ENCODE results near the gene MTURN. TPM values are rescaled to one million over a fixed set of nuclear protein-coding genes. Genes with fewer than 3 reads are reported as not detected.
"Not testable (repeated sequence)": the region's sequence is repeated elsewhere in the genome, so short reads cannot be mapped to it uniquely, and the experiment has no call there.

MTURN gene
- total RNA-seq (10 to 100 TPM; 25.3 to 50.8 (median 33.4) TPM), polyA plus RNA-seq (15.0 TPM)
- long read RNA-seq, donor 1, full-length matches to known transcripts: 53 of 60 reads
- long read RNA-seq, donor 1, partial matches to known transcripts: 1 of 60 reads
- long read RNA-seq, donor 1, other reads (novel, unspliced or antisense): 6 of 60 reads
- long read RNA-seq, donor 2, full-length matches to known transcripts: 29 of 37 reads
- long read RNA-seq, donor 2, partial matches to known transcripts: 0 of 37 reads
- long read RNA-seq, donor 2, other reads (novel, unspliced or antisense): 8 of 37 reads
- long read RNA-seq, donor 3, full-length matches to known transcripts: 6 of 19 reads
- long read RNA-seq, donor 3, partial matches to known transcripts: 0 of 19 reads
- long read RNA-seq, donor 3, other reads (novel, unspliced or antisense): 13 of 19 reads
- long read RNA-seq, donor 4, full-length matches to known transcripts: 26 of 33 reads
- long read RNA-seq, donor 4, partial matches to known transcripts: 1 of 33 reads
- long read RNA-seq, donor 4, other reads (novel, unspliced or antisense): 6 of 33 reads

GRCh38 chr7:30134611-30135300 lies at the start of gene MTURN:
MTURN (plus strand) TSS chr7:30134986; CDS start chr7:30135137, 151 bp downstream.
- peak within 1 kb of the TSS; percentile 81 for H3K27ac ChIP-seq (ENCODE audit: low read length)
- intact Hi-C loops (cut with DNase I): no loop called here

DNA sequence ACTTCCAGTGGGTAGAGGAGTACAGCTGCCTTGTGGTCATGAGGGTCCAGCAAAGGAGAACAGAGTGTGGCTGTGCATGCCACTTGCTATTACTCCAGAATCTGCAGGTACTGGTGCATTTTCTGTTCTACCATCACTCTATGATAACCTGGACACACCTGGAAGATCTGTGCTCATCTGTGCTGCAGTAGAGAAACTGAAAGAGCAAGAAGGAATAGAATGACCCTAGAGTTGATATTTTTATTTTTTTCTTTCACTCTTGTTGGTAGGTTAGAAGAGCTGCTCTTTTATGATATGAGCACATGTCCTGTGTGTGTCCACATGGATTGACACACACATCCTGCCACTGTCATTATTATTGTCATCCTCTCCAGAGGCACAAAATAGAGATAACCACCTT lies 48.3 kb upstream of the MTURN start:
- DNase-seq: no peak
- no peak overlapping the region for H3K27ac ChIP-seq (ENCODE audit: low read length)
- H3K4me3 ChIP-seq (ENCODE audit: low read length): no peak overlapping the region
- no peaks in the 10 kb centered on the region for H3K4me1 ChIP-seq (ENCODE audit: control insufficient read depth, insufficient read depth, low read length)
- intact Hi-C loops (cut with DNase I): no loop called here
- H3K27me3 ChIP-seq (ENCODE audit: control insufficient read depth, insufficient read depth): no peaks in the 10 kb centered on the region
- no peaks in the 10 kb centered on the region for H3K9me3 ChIP-seq (ENCODE audit: control insufficient read depth, low read length)
- no peak for ATAC-seq

More at GRCh38 chr7:30134611-30135300, at the start of gene MTURN:
- Histone ChIP-seq H3K4me3 (ENCODE audit: low read length) (peak within 1 kb of the TSS; percentile 78), H3K27me3 (ENCODE audit: control insufficient read depth, insufficient read depth) (no peaks in the 10 kb centered on the region), H3K4me1 (ENCODE audit: control insufficient read depth, insufficient read depth, low read length) (peaks cover 4% of the 10 kb centered on the region), H3K9me3 (ENCODE audit: control insufficient read depth, low read length) (no peaks in the 10 kb centered on the region)
- peak; percentile 93 to 98 (median 96) for DNase-seq
- ATAC-seq: peak; percentile 82 to 89
- under 1% methylated on average over 99 of the region's 99 CpGs for WGBS

GRCh38 chr7:30087371-30087770 lies 47.4 kb upstream of the MTURN start:
- Histone ChIP-seq H3K27ac (ENCODE audit: low read length) (no peak overlapping the region), H3K4me1 (ENCODE audit: control insufficient read depth, insufficient read depth, low read length) (peaks cover 3% of the 10 kb centered on the region), H3K9me3 (ENCODE audit: control insufficient read depth, low read length) (no peaks in the 10 kb centered on the region), H3K27me3 (ENCODE audit: control insufficient read depth, insufficient read depth) (no peaks in the 10 kb centered on the region), H3K4me3 (ENCODE audit: low read length) (no peak overlapping the region)
- no peak for DNase-seq
- no peak for ATAC-seq
- intact Hi-C loops (cut with DNase I): no loop called here

DNA sequence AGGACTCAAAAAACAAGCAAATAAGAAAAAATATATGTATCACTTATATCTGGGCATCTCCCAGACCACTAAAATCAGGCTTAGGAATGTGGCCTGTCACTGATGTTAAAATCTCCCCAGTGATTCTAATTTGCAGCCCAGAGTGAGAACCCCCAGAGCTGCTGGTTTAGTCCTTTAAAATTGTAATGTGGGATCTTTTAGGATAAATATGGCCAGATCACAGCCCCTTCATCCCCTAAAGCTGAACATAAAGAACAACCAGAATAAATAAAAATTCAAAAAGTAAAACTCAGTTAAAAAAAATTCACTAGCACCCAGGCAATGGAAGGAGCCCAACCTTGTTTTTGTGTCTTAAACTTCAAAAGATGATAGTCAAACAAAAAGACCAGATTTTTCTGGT lies 46.4 kb upstream of the MTURN start:
- Histone ChIP-seq H3K4me1 (ENCODE audit: control insufficient read depth, insufficient read depth, low read length) (peaks cover 3% of the 10 kb centered on the region), H3K4me3 (ENCODE audit: low read length) (no peak overlapping the region), H3K27ac (ENCODE audit: low read length) (no peak overlapping the region), H3K9me3 (ENCODE audit: control insufficient read depth, low read length) (no peaks in the 10 kb centered on the region), H3K27me3 (ENCODE audit: control insufficient read depth, insufficient read depth) (no peaks in the 10 kb centered on the region)
- intact Hi-C loops (cut with DNase I): no loop called here
- no peak for DNase-seq
- no peak for ATAC-seq

DNA sequence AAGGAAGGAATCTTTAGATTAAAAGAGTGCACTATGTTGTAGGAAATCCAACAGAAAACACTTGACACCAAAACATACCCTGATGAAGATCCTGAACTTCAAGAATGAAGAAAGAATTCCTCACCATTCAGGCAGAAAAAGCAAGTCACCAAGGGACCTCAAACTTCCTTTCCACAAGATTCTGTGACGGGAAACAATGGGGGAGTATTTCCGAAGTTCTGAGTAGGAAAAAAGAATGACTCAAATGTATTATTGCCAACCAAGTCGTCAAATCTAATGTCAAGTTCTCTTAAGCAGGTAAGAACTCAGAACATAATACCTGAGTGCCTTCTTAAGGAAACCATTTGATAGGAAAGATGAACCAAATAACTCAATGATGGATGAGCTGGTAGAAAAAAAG lies 44.7 kb upstream of the MTURN start:
- Histone ChIP-seq H3K4me3 (ENCODE audit: low read length) (no peak overlapping the region), H3K27ac (ENCODE audit: low read length) (no peak overlapping the region), H3K9me3 (ENCODE audit: control insufficient read depth, low read length) (no peaks in the 10 kb centered on the region), H3K27me3 (ENCODE audit: control insufficient read depth, insufficient read depth) (no peaks in the 10 kb centered on the region), H3K4me1 (ENCODE audit: control insufficient read depth, insufficient read depth, low read length) (peaks cover 3% of the 10 kb centered on the region)
- DNase-seq (no peak), ATAC-seq (no peak)
- WGBS: 62% methylated on average over 3 of the region's 3 CpGs
- intact Hi-C loops (cut with DNase I): no loop called here

- intact Hi-C loops (cut with DNase I): no loop called here
- H3K27ac ChIP-seq (ENCODE audit: low read length): peak overlapping the region; percentile 67
- H3K9me3 ChIP-seq (ENCODE audit: control insufficient read depth, low read length): no peaks in the 10 kb centered on the region
- peaks cover 3% of the 10 kb centered on the region for H3K4me1 ChIP-seq (ENCODE audit: control insufficient read depth, insufficient read depth, low read length)
- peak; percentile 73 to 81 for ATAC-seq
- no peaks in the 10 kb centered on the region for H3K27me3 ChIP-seq (ENCODE audit: control insufficient read depth, insufficient read depth)
- H3K4me3 ChIP-seq (ENCODE audit: low read length): no peak overlapping the region
- WGBS: 65% methylated on average over 2 of the region's 2 CpGs
- no peak for DNase-seq
These were observed 43.3 kb upstream of the MTURN start for GRCh38 chr7:30091491-30091912.

- H3K27ac ChIP-seq (ENCODE audit: low read length): peak overlapping the region; percentile 67
- peaks cover 3% of the 10 kb centered on the region for H3K4me1 ChIP-seq (ENCODE audit: control insufficient read depth, insufficient read depth, low read length)
- no peaks in the 10 kb centered on the region for H3K9me3 ChIP-seq (ENCODE audit: control insufficient read depth, low read length)
- WGBS: 79% methylated on average over 5 of the region's 5 CpGs
- no peaks in the 10 kb centered on the region for H3K27me3 ChIP-seq (ENCODE audit: control insufficient read depth, insufficient read depth)
- no peak overlapping the region for H3K4me3 ChIP-seq (ENCODE audit: low read length)
- intact Hi-C loops (cut with DNase I): no loop called here
- DNase-seq: no peak
- peak; percentile 16 to 56 for ATAC-seq
These were observed 42.8 kb upstream of the MTURN start for GRCh38 chr7:30091987-30092386.

- DNase-seq (peak in 2 of 3 donors; percentile 54 to 55), ATAC-seq (peak; percentile 78 to 84)
- no peaks in the 10 kb centered on the region for H3K9me3 ChIP-seq (ENCODE audit: control insufficient read depth, low read length)
- no peaks in the 10 kb centered on the region for H3K27me3 ChIP-seq (ENCODE audit: control insufficient read depth, insufficient read depth)
- intact Hi-C loops (cut with DNase I): no loop called here
- whole genome bisulfite sequencing: 74% methylated on average over 5 of the region's 5 CpGs
- no peak overlapping the region for H3K4me3 ChIP-seq (ENCODE audit: low read length)
- H3K4me1 ChIP-seq (ENCODE audit: control insufficient read depth, insufficient read depth, low read length): peaks cover 3% of the 10 kb centered on the region
- no peak overlapping the region for H3K27ac ChIP-seq (ENCODE audit: low read length)
These were observed 41.3 kb upstream of the MTURN start for GRCh38 chr7:30093420-30093952.

DNA sequence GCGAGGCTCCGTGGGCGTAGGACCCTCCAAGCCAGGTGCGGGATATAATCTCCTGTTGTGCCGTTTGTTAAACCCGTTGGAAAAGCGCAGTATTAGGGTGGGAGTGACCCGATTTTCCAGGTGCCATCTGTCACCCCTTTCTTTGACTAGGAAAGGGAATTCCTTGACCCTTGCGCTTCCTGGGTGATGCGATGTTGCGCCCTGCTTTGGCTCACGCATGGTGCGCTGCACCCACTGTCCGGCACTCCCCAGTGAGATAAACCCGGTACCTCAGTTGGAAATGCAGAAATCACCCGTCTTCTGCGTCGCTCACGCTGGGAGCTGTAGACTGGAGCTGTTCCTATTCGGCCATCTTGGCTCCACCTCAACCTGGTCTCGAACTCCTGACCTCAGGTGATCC lies 36.2 kb upstream of the MTURN start:
- H3K4me3 ChIP-seq (ENCODE audit: low read length); ATAC-seq; intact Hi-C loops (cut with DNase I); H3K27me3 ChIP-seq (ENCODE audit: control insufficient read depth, insufficient read depth); H3K27ac ChIP-seq (ENCODE audit: low read length); DNase-seq; H3K9me3 ChIP-seq (ENCODE audit: control insufficient read depth, low read length); H3K4me1 ChIP-seq (ENCODE audit: control insufficient read depth, insufficient read depth, low read length): not testable (repeated sequence)
- WGBS: 98% methylated on average over 21 of the region's 21 CpGs

- intact Hi-C loops (cut with DNase I): no loop called here
- ATAC-seq (no peak), DNase-seq (no peak)
- Histone ChIP-seq H3K4me1 (ENCODE audit: control insufficient read depth, insufficient read depth, low read length) (no peaks in the 10 kb centered on the region), H3K27ac (ENCODE audit: low read length) (no peak overlapping the region), H3K27me3 (ENCODE audit: control insufficient read depth, insufficient read depth) (no peaks in the 10 kb centered on the region), H3K9me3 (ENCODE audit: control insufficient read depth, low read length) (no peaks in the 10 kb centered on the region), H3K4me3 (ENCODE audit: low read length) (no peak overlapping the region)
- 87% methylated on average over 3 of the region's 3 CpGs for WGBS
These were observed 32.5 kb upstream of the MTURN start for GRCh38 chr7:30102281-30102680.

GRCh38 chr7:30104157-30104556 lies 30.6 kb upstream of the MTURN start:
- H3K4me1 ChIP-seq (ENCODE audit: control insufficient read depth, insufficient read depth, low read length): no peaks in the 10 kb centered on the region
- no peaks in the 10 kb centered on the region for H3K9me3 ChIP-seq (ENCODE audit: control insufficient read depth, low read length)
- no peak overlapping the region for H3K27ac ChIP-seq (ENCODE audit: low read length)
- intact Hi-C loops (cut with DNase I): no loop called here
- no peaks in the 10 kb centered on the region for H3K27me3 ChIP-seq (ENCODE audit: control insufficient read depth, insufficient read depth)
- DNase-seq (no peak), ATAC-seq (no peak)
- 60% methylated on average over 1 of the region's 1 CpG for WGBS
- no peak overlapping the region for H3K4me3 ChIP-seq (ENCODE audit: low read length)
